ENCODE measurements around the gene APC.

- TF ChIP-seq POLR2A (IDR thresholded peaks at IDR 0.05; ENCODE audit: control extremely low read depth in 1 of 2, low read depth in 2 of 2, low read length in 2 of 2): no peak
- TF ChIP-seq EZH2 (IDR thresholded peaks at IDR 0.05; ENCODE audit: low read depth, low read length, severe bottlenecking): no peak
- no peak for TF ChIP-seq HDAC2 (IDR thresholded peaks at IDR 0.05; ENCODE audit: borderline replicate concordance in 1 of 2, low read depth in 2 of 2, low read length in 2 of 2)
- TF ChIP-seq SP2 (IDR thresholded peaks at IDR 0.05; ENCODE audit: low read length): no peak
Observed at GRCh38 chr5:112869948-112870347, 132.3 kb downstream of the APC start.
